SU-DHL-6 (cell line): Measurements from ENCODE around the gene CFAP65.

Experiments used
- H2AFZ ChIP-seq: fragments of 200-600 bp; sonication (generic); 2 replicates; pipeline ENCODE4 v1.6.1; 2014; ENCODE audit warnings: low read depth, mild to moderate bottlenecking, moderate library complexity, mixed read lengths, antibody characterized with exemption, low read length; ENCODE audit not compliant: severe bottlenecking
- H3F3A ChIP-seq: fragments of 200-600 bp; shearing (Covaris generic); 2 replicates; pipeline ENCODE4 v1.6.0; 2016; ENCODE audit warnings: antibody characterized with exemption, mild to moderate bottlenecking; ENCODE audit not compliant: insufficient read depth
- H3K27ac ChIP-seq: fragments of 200-600 bp; sonication (generic); 2 replicates; pipeline ENCODE4 v1.5.1; 2016; ENCODE audit warnings: low read depth, mild to moderate bottlenecking, low read length, moderate library complexity, mixed read lengths
- H3K27me3 ChIP-seq: fragments of 200-600 bp; sonication (generic), shearing (Covaris generic); 2 replicates; pipeline ENCODE4 v1.6.0; 2014; ENCODE audit warnings: mild to moderate bottlenecking, low read length
- H3K36me3 ChIP-seq: fragments of 200-600 bp; sonication (generic); 2 replicates; pipeline ENCODE4 v1.6.1; 2014; ENCODE audit warnings: mild to moderate bottlenecking, low read length, mixed read lengths
- H3K4me2 ChIP-seq: fragments of 300-600, 200-600 bp; shearing (Covaris generic), sonication (generic); 2 replicates; pipeline ENCODE4 v1.6.0; 2014; ENCODE audit warnings: low read length, low read depth, mild to moderate bottlenecking; ENCODE audit not compliant: poor library complexity, severe bottlenecking
- H3K4me3 ChIP-seq: fragments of 200-600 bp; sonication (generic); 2 replicates; pipeline ENCODE4 v1.5.1; 2014; ENCODE audit warnings: antibody characterized with exemption, low read length, mild to moderate bottlenecking, mixed read lengths; ENCODE audit not compliant: insufficient read depth, poor library complexity, severe bottlenecking
- H3K79me2 ChIP-seq: fragments of 200-600 bp; sonication (generic); 2 replicates; pipeline ENCODE4 v1.6.1; 2014; ENCODE audit warnings: mild to moderate bottlenecking, low read length, moderate library complexity; ENCODE audit not compliant: insufficient read depth
- H3K9ac ChIP-seq: fragments of 200-600 bp; sonication (generic); 2 replicates; pipeline ENCODE4 v1.7.0; 2014; ENCODE audit warnings: mild to moderate bottlenecking, low read length
- H3K9me2 ChIP-seq: fragments of 200-600 bp; sonication (generic); replicated peaks from 2 replicates; pipeline ENCODE4 v1.6.1; 2014; ENCODE audit warnings: low read length; ENCODE audit not compliant: insufficient read depth
- H3K9me3 ChIP-seq: fragments of 200-600 bp; sonication (generic); 2 replicates; pipeline ENCODE4 v1.6.1; 2014; ENCODE audit warnings: low read length, mixed read lengths; ENCODE audit not compliant: insufficient read depth
- H4K20me1 ChIP-seq: fragments of 200-600 bp; sonication (generic); 2 replicates; pipeline ENCODE4 v1.6.1; 2014; ENCODE audit warnings: low read depth, mild to moderate bottlenecking, antibody characterized with exemption, low read length, moderate library complexity, mixed read lengths
- CTCF ChIP-seq: fragments of 200-600 bp; sonication (generic); IDR thresholded peaks from one replicate; pipeline ENCODE4 v1.5.1; 2017; ENCODE audit warnings: antibody characterized with exemption, mild to moderate bottlenecking, low read length, moderate library complexity; ENCODE audit not compliant: insufficient read depth, poor library complexity, severe bottlenecking
- EZH2phosphoT487 ChIP-seq: fragments of 200-600 bp; sonication (generic), shearing (Covaris generic); conservative IDR thresholded peaks from 2 replicates; pipeline ENCODE4 v1.6.1; 2018; ENCODE audit warnings: mild to moderate bottlenecking, antibody characterized with exemption, low read length, moderate library complexity, mixed read lengths

Gene CFAP65

GRCh38 chr2:219002395-219003266, 38.7 kb downstream of the CFAP65 start:
- Histone ChIP-seq H3K4me3 (no peak overlapping the region), H3K79me2 (no peaks in the 10 kb centered on the region), H3K36me3 (no peaks in the 10 kb centered on the region), H3K27ac (no peak overlapping the region), H3K27me3 (no peaks in the 10 kb centered on the region), H2AFZ (no peak overlapping the region), H3K4me2 (no peak overlapping the region), H3F3A (no peaks in the 10 kb centered on the region), H3K9me3 (no peaks in the 10 kb centered on the region), H3K9me2 (no peaks in the 10 kb centered on the region), H3K9ac (no peak overlapping the region), H4K20me1 (no peaks in the 10 kb centered on the region)
- TF ChIP-seq EZH2phosphoT487 = no peak
- peak; percentile 30 for TF ChIP-seq CTCF

DNA sequence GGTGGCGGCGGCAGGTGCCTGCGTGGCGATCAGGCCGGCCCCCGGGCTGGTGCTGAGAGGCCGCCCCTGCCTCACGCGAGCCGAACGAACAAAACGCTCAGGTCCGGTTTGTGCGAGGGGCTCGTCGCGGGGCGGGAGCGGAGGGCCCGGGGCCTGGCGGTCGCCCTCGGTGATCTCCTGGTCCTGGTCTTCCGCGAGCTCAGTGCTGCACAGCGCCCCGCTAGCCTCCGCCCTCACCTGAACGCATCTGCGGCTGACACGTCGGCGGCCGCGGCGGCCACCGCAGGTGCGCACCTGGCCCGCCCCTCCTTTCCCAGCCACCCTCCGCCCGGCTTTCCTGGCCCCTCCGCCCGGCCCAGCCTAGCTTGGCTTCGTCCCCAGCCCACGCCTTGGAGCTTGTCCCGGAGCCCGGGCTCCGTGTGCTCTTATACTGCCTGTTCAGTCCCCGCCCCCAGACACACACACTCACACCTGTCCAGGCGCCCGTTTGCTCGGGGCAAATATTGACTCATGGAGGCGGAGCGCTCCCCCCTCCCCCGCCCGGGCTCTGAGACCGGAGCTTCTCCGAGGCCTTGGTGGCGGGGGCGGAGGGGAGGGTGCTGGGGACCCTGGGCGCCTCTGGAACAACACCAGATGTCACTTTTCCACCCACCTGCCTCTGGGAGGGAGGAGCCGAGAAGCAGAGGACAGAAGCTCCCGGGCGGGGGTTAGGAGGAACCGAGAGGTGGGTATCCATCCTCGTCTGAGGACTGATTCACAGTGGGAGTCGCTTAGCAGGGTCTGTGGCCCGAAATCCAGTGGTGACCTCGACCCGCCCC, 39.5 kb downstream of the CFAP65 start:
- TF ChIP-seq EZH2phosphoT487 = no peak
- no peak for TF ChIP-seq CTCF
- H2AFZ ChIP-seq = no peak overlapping the region
- no peak overlapping the region for H3K9ac ChIP-seq
- H3K4me3 ChIP-seq = no peak overlapping the region
- H3F3A ChIP-seq = no peaks in the 10 kb centered on the region
- H3K9me3 ChIP-seq = no peaks in the 10 kb centered on the region
- no peak overlapping the region for H3K4me2 ChIP-seq
- no peaks in the 10 kb centered on the region for H3K36me3 ChIP-seq
- H4K20me1 ChIP-seq = no peaks in the 10 kb centered on the region
- H3K9me2 ChIP-seq = no peaks in the 10 kb centered on the region
- no peaks in the 10 kb centered on the region for H3K27me3 ChIP-seq
- H3K79me2 ChIP-seq = no peaks in the 10 kb centered on the region
- H3K27ac ChIP-seq = no peak overlapping the region

DNA sequence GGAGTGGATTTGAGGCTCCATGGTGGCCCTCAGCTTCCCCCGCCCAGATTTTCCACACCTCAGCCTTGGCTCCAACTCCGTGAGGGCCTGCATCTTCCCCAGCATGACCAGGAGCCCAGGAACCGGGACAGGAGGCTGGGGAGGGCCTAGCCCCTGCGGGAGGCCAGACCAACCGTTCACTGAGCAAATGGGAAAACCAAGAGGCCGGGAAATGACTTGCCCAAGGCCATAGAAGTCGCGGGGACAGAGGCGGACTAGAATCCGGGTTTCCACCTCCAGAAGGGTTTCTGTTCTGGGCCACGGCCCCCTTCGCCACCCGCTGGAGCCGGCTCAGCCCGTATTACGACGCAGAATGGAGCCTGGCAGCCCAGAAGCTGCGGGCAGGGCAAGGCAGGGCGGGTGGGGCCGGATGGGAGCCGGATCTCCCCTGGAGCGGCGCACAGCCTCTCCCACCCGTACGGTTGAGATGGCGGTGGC, 40.2 kb downstream of the CFAP65 start:
- Histone ChIP-seq H3K9me2 (no peaks in the 10 kb centered on the region), H3K4me2 (no peak overlapping the region), H3K9me3 (no peaks in the 10 kb centered on the region), H3K27me3 (no peaks in the 10 kb centered on the region), H3F3A (no peaks in the 10 kb centered on the region), H3K4me3 (no peak overlapping the region), H3K9ac (no peak overlapping the region), H3K36me3 (no peaks in the 10 kb centered on the region), H4K20me1 (no peaks in the 10 kb centered on the region), H2AFZ (no peak overlapping the region), H3K79me2 (no peaks in the 10 kb centered on the region), H3K27ac (no peak overlapping the region)
- TF ChIP-seq EZH2phosphoT487 = no peak
- no peak for TF ChIP-seq CTCF
